ENCODE results near the gene ERVV-1.

The ERVV-1 gene

DNA sequence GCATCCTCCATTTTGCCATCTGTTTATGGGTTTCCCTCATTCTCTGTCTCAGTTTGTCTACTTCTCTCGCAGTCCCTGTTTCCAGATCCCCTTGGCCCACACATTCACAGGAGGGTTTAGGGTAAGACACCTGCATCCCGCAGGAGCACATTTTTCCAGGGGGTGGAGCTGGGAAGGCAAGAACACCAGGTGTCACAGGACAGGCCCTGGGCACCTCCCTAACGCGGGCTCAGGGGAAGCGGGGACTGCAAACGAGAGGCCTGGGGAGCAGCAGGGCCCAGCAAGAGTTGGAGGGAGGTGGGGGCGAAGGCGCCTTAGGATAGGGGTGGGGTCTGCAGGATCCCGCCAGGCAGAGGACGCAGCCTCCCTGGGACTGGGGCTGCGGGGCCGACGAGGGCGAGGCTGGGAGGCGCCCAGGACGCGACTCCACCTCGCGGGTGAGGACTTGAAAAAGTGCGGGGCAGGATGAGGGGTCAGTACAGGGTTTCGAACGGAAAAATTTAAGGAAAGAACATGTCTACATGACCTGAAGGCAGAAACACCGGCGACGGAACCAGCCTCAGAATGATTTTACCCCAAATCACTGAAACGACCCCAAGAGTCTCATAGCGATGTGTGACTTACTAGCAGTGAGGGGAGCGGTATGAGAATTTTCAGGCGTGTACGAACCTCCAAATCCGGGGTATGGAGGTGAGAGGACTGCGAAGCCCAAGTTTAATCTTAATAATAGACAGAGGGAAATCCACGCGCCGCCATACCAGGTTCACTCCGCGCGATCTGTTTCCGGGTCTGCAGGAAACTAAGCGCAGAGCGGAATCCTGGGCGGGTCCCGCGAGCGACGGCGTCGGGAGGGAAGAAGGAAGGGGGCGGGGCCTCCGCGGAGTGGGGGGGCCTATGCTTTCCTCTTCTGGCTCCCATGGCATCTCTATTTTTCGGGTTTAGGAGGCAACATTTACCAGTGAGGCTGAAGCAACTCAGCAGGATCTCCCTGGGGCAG, 23.7 kb downstream of the ERVV-1 start:
- no peak for DNase-seq (ENCODE audit: low read depth, low spot score)
- no peak overlapping the region for H3K27ac ChIP-seq
- H3K9ac ChIP-seq (ENCODE audit: insufficient read length): no peak overlapping the region
- no peaks in the 10 kb centered on the region for H3K9me3 ChIP-seq (ENCODE audit: low read depth, low read length)
- TF ChIP-seq FOXP2 (optimal IDR thresholded peaks at IDR 0.05; ENCODE audit: control extremely low read depth, extremely low read length, insufficient read depth): no peak
- no peak for TF ChIP-seq EZH2 (IDR thresholded peaks at IDR 0.05)
- no peak for TF ChIP-seq POLR2AphosphoS5 (IDR thresholded peaks at IDR 0.05; ENCODE audit: borderline replicate concordance, low read depth, low read length)
- H3K36me3 ChIP-seq (ENCODE audit: insufficient read depth, low read length): no peaks in the 10 kb centered on the region
- no peak overlapping the region for H3K4me3 ChIP-seq

- TF ChIP-seq FOXP2 (optimal IDR thresholded peaks at IDR 0.05; ENCODE audit: control extremely low read depth, extremely low read length, insufficient read depth): no peak
- no peak for TF ChIP-seq POLR2AphosphoS5 (IDR thresholded peaks at IDR 0.05; ENCODE audit: borderline replicate concordance, low read depth, low read length)
- TF ChIP-seq EZH2 (IDR thresholded peaks at IDR 0.05): no peak
- no peak for DNase-seq (ENCODE audit: low read depth, low spot score)
- Histone ChIP-seq H3K27ac (no peak overlapping the region), H3K9ac (ENCODE audit: insufficient read length) (no peak overlapping the region), H3K9me3 (ENCODE audit: low read depth, low read length) (no peaks in the 10 kb centered on the region), H3K4me3 (no peak overlapping the region), H3K36me3 (ENCODE audit: insufficient read depth, low read length) (no peaks in the 10 kb centered on the region)
Measured at GRCh38 chr19:53041366-53041765, 27.6 kb downstream of the ERVV-1 start.

- no peak overlapping the region for H3K4me3 ChIP-seq
- TF ChIP-seq EZH2 (IDR thresholded peaks at IDR 0.05) (no peak), FOXP2 (optimal IDR thresholded peaks at IDR 0.05; ENCODE audit: control extremely low read depth, extremely low read length, insufficient read depth) (no peak), POLR2AphosphoS5 (IDR thresholded peaks at IDR 0.05; ENCODE audit: borderline replicate concordance, low read depth, low read length) (no peak)
- no peak overlapping the region for H3K27ac ChIP-seq
- H3K9ac ChIP-seq (ENCODE audit: insufficient read length): no peak overlapping the region
- H3K9me3 ChIP-seq (ENCODE audit: low read depth, low read length): no peaks in the 10 kb centered on the region
- H3K36me3 ChIP-seq (ENCODE audit: insufficient read depth, low read length): no peaks in the 10 kb centered on the region
- DNase-seq (ENCODE audit: low read depth, low spot score): no peak
Measured at GRCh38 chr19:53045536-53045935, 31.8 kb downstream of the ERVV-1 start.

- Histone ChIP-seq H3K36me3 (ENCODE audit: insufficient read depth, low read length) (no peaks in the 10 kb centered on the region), H3K9me3 (ENCODE audit: low read depth, low read length) (no peaks in the 10 kb centered on the region), H3K9ac (ENCODE audit: insufficient read length) (no peak overlapping the region), H3K4me3 (no peak overlapping the region), H3K27ac (no peak overlapping the region)
- TF ChIP-seq POLR2AphosphoS5 (IDR thresholded peaks at IDR 0.05; ENCODE audit: borderline replicate concordance, low read depth, low read length) (no peak), EZH2 (IDR thresholded peaks at IDR 0.05) (no peak), FOXP2 (optimal IDR thresholded peaks at IDR 0.05; ENCODE audit: control extremely low read depth, extremely low read length, insufficient read depth) (no peak)
- no peak for DNase-seq (ENCODE audit: low read depth, low spot score)
Measured at GRCh38 chr19:53047379-53047778, 33.7 kb downstream of the ERVV-1 start.

DNA sequence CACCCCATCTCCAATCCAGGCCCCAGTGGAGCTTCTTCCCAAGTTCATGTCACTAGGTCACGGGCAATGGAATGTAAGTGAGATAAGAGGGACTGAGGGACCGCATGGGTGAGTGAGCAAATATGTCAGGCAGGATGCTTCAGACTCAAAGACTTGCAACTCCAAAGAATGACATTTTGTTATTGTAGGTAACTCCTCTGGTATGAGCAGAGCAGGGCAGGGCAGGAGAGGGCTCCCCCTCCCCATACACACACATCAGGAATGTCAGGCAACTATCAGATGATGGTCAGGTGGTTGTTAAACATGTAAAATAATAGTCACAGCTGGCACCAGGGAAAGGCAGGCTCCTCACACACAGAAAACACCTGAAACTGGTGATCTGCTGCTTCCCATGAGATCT, 41.4 kb downstream of the ERVV-1 start:
- Histone ChIP-seq H3K4me3 (no peak overlapping the region), H3K9me3 (ENCODE audit: low read depth, low read length) (no peaks in the 10 kb centered on the region), H3K9ac (ENCODE audit: insufficient read length) (no peak overlapping the region), H3K36me3 (ENCODE audit: insufficient read depth, low read length) (no peaks in the 10 kb centered on the region), H3K27ac (no peak overlapping the region)
- TF ChIP-seq EZH2 (IDR thresholded peaks at IDR 0.05) (no peak), POLR2AphosphoS5 (IDR thresholded peaks at IDR 0.05; ENCODE audit: borderline replicate concordance, low read depth, low read length) (no peak), FOXP2 (optimal IDR thresholded peaks at IDR 0.05; ENCODE audit: control extremely low read depth, extremely low read length, insufficient read depth) (no peak)
- no peak for DNase-seq (ENCODE audit: low read depth, low spot score)

GRCh38 chr19:53057904-53058580, 44.3 kb downstream of the ERVV-1 start:
- no peak overlapping the region for H3K4me3 ChIP-seq
- no peak for DNase-seq (ENCODE audit: low read depth, low spot score)
- no peak overlapping the region for H3K9ac ChIP-seq (ENCODE audit: insufficient read length)
- H3K9me3 ChIP-seq (ENCODE audit: low read depth, low read length): no peaks in the 10 kb centered on the region
- no peaks in the 10 kb centered on the region for H3K36me3 ChIP-seq (ENCODE audit: insufficient read depth, low read length)
- no peak for TF ChIP-seq EZH2 (IDR thresholded peaks at IDR 0.05)
- no peak for TF ChIP-seq FOXP2 (optimal IDR thresholded peaks at IDR 0.05; ENCODE audit: control extremely low read depth, extremely low read length, insufficient read depth)
- TF ChIP-seq POLR2AphosphoS5 (IDR thresholded peaks at IDR 0.05; ENCODE audit: borderline replicate concordance, low read depth, low read length): no peak
- H3K27ac ChIP-seq: no peak overlapping the region
